PFSK-1 (cell line): Measurements from ENCODE around the gene MIDN.

ENCODE experiments used
- POLR2AphosphoS5 ChIP-seq: IDR thresholded peaks from 2 replicates; pipeline ENCODE4 v1.6.1; 2012; ENCODE audit warnings: low read depth, mild to moderate bottlenecking, control low read depth, low read length, moderate library complexity
- REST ChIP-seq, 2 experiments: IDR thresholded peaks; 2 replicates each; pipeline versions ENCODE4 v1.6.1 to v1.8.0; 2011 to 2012; ENCODE audit warnings: low read depth in 2 of 2, low read length in 2 of 2, control low read depth in 1 of 2, inconsistent platforms in 1 of 2, mild to moderate bottlenecking in 1 of 2, moderate library complexity in 1 of 2; ENCODE audit not compliant: insufficient read depth in 1 of 2
- SIN3A ChIP-seq: IDR thresholded peaks from 2 replicates; pipeline ENCODE4 v1.6.1; 2012; ENCODE audit warnings: mild to moderate bottlenecking, low read length, moderate library complexity, borderline replicate concordance; ENCODE audit not compliant: insufficient read depth
- TAF1 ChIP-seq: IDR thresholded peaks from 2 replicates; pipeline ENCODE4 v1.6.1; 2012; ENCODE audit warnings: low read length, control low read depth, borderline replicate concordance; ENCODE audit not compliant: insufficient read depth

DNA sequence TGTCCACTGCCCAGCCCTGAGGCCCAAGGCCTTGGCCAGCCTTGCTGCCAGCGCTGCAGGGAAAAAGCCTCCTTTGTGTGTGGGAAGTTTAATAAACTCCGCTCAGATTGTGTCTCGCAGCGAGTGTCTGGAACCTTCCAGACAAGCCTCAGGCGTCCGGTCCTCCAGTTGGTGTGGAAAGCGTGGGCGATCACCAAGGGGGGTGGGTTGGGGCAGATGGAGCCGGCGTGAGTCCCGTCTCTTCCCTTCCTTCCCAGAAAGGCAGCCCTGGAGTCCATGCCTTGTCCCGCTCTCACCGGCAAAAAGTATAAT, 38.2 kb upstream of the MIDN start:
- TF ChIP-seq POLR2AphosphoS5 (no peak), REST (IDR thresholded peaks at IDR 0.05; ENCODE audit: insufficient read depth in 1 of 2, low read depth in 2 of 2, low read length in 2 of 2) (no peak), TAF1 (no peak), SIN3A (no peak)
